WTC11 (cell line): Measurements from ENCODE around the gene DDAH2. TPM values are rescaled to one million over a fixed set of nuclear protein-coding genes. Genes with fewer than 3 reads are reported as not detected.
A peak's percentile ranks its signal among the peaks of the same experiment; 100 is the strongest.

Source experiments
- ATAC-seq: fragments of 200-7000 bp; cut with Tn5 transposase; 2 replicates; pipeline ENCODE4 v1.10.0; 2021; ENCODE audit warnings: mild to moderate bottlenecking, moderate library complexity
- CTCF ChIA-PET: fragments of 300-600 bp; sonication (Branson Sonifier 250); formaldehyde crosslinking; loops from one replicate; lab custom pipeline; 2021; ENCODE audit warnings: antibody characterized with exemption; lab: Charles Lee
- POLR2A ChIA-PET: fragments of 350-600 bp; sonication (Branson Sonifier 250); formaldehyde crosslinking; loops from one replicate; lab custom pipeline; 2021; ENCODE audit warnings: antibody characterized with exemption; lab: Charles Lee
- DNase-seq: peaks from one replicate; pipeline ENCODE4 v3.0.0; 2021; ENCODE audit warnings: low spot score
- H3K27ac Mint-ChIP-seq: 2 replicates; pipeline ENCODE4 v1.8.0; 2021; ENCODE audit warnings: mixed read lengths
- H3K27me3 Mint-ChIP-seq: 2 replicates; pipeline ENCODE4 v1.8.0; 2021; ENCODE audit warnings: low read depth, mild to moderate bottlenecking, moderate library complexity, mixed read lengths
- H3K36me3 Mint-ChIP-seq: 2 replicates; pipeline ENCODE4 v1.8.0; 2021; ENCODE audit warnings: mixed read lengths
- H3K4me1 Mint-ChIP-seq: 2 replicates; pipeline ENCODE4 v1.8.0; 2022; ENCODE audit warnings: mixed read lengths
- H3K4me3 Mint-ChIP-seq: 2 replicates; pipeline ENCODE4 v1.8.0; 2021; ENCODE audit warnings: mild to moderate bottlenecking, moderate library complexity, mixed read lengths
- H3K9me3 Mint-ChIP-seq: 2 replicates; pipeline ENCODE4 v1.8.0; 2021; ENCODE audit warnings: mixed read lengths
- ATF6 ChIP-seq: sonication (generic); formaldehyde crosslinking; IDR thresholded peaks from 2 replicates; pipeline ENCODE4 v1.8.1; 2023; ENCODE audit warnings: mild to moderate bottlenecking, missing genetic modification reagents
- E2F4 ChIP-seq: sonication (generic); formaldehyde crosslinking; IDR thresholded peaks from 2 replicates; pipeline ENCODE4 v1.8.1; 2022; ENCODE audit warnings: low read depth, mild to moderate bottlenecking, moderate library complexity, missing genetic modification reagents, borderline replicate concordance
- ELF4 ChIP-seq: sonication (generic); formaldehyde crosslinking; IDR thresholded peaks from 2 replicates; pipeline ENCODE4 v1.8.1; 2022; ENCODE audit warnings: low read depth, mild to moderate bottlenecking, moderate library complexity, missing genetic modification reagents
- GABPB1 ChIP-seq: sonication (generic); formaldehyde crosslinking; IDR thresholded peaks from 2 replicates; pipeline ENCODE4 v1.8.1; 2023; ENCODE audit warnings: mild to moderate bottlenecking, missing genetic modification reagents
- IRF2 ChIP-seq: sonication (generic); formaldehyde crosslinking; IDR thresholded peaks from 2 replicates; pipeline ENCODE4 v1.8.0; 2022; ENCODE audit warnings: low read depth, missing genetic modification reagents, borderline replicate concordance
- MXD4 ChIP-seq: fragments of 250-450 bp; sonication (Bioruptor Pico); IDR thresholded peaks from 2 replicates; pipeline ENCODE4 v1.8.0; 2021; ENCODE audit warnings: mild to moderate bottlenecking, moderate library complexity, borderline replicate concordance
- NR2C2 ChIP-seq: sonication (generic); formaldehyde crosslinking; IDR thresholded peaks from 2 replicates; pipeline ENCODE4 v1.8.0; 2022; ENCODE audit warnings: mild to moderate bottlenecking, missing genetic modification reagents
- PRRX2 ChIP-seq: fragments of 250-450 bp; sonication (Bioruptor Pico); IDR thresholded peaks from 2 replicates; pipeline ENCODE4 v1.8.0; 2021; ENCODE audit warnings: mild to moderate bottlenecking
- TEAD4 ChIP-seq: sonication (generic); formaldehyde crosslinking; IDR thresholded peaks from 2 replicates; pipeline ENCODE4 v1.8.0; 2022; ENCODE audit warnings: mild to moderate bottlenecking, missing genetic modification reagents
- USF1 ChIP-seq: sonication (generic); formaldehyde crosslinking; IDR thresholded peaks from 2 replicates; pipeline ENCODE4 v1.8.0; 2022; ENCODE audit warnings: mild to moderate bottlenecking, missing genetic modification reagents
- ZBTB43 ChIP-seq: sonication (generic); formaldehyde crosslinking; IDR thresholded peaks from 2 replicates; pipeline ENCODE4 v1.8.1; 2023; ENCODE audit warnings: mild to moderate bottlenecking, missing genetic modification reagents
- ZNF121 ChIP-seq: sonication (generic); formaldehyde crosslinking; IDR thresholded peaks from 2 replicates; pipeline ENCODE4 v1.8.0; 2023; ENCODE audit warnings: missing genetic modification reagents
- ZNF263 ChIP-seq: sonication (generic); formaldehyde crosslinking; IDR thresholded peaks from 2 replicates; pipeline ENCODE4 v1.8.1; 2022; ENCODE audit warnings: low read depth, mild to moderate bottlenecking, moderate library complexity, missing genetic modification reagents
- ZNF425 ChIP-seq: fragments of 250-450 bp; sonication (Bioruptor Pico); conservative IDR thresholded peaks from 2 replicates; pipeline ENCODE4 v1.9.0; 2021; ENCODE audit warnings: mild to moderate bottlenecking
- total RNA-seq: library from RNA; stranded (reverse); gene quantifications from 3 replicates; pipeline ENCODE4 v1.2.3, GENCODE V29; 2021

Gene DDAH2
- total RNA-seq, 1 experiment from 2014 or later: 67.3 TPM

GRCh38 chr6:31737991-31738979, 9.2 kb upstream of the DDAH2 start:
- Mint-ChIP-seq H3K4me3 (peak overlapping the region; percentile 93; the same call in 1 of the 2 replicates), H3K27ac (peak overlapping the region; percentile 61), H3K4me1 (peaks cover 41% of the 10 kb centered on the region), H3K27me3 (no peaks in the 10 kb centered on the region; the same call in 1 of the 2 replicates), H3K9me3 (no peaks in the 10 kb centered on the region), H3K36me3 (peaks cover 19% of the 10 kb centered on the region)
- ATAC-seq (no peak), DNase-seq (no peak)
- TF ChIP-seq GABPB1 (CRISPR knock-in tag) (peak; percentile 58; the same call in 1 of the 2 replicates), PRRX2 (CRISPR knock-in tag) (no peak), E2F4 (CRISPR knock-in tag) (no peak)
- ChIA-PET POLR2A (interaction anchor here (0.5 to 4.5 kb wide), 6 partner anchors 10 to 1172 kb away, joined by 3 to 32 read pairs (median 6); partner anchors contain the start of genes C6orf47, DDAH2 and HSPA1B), CTCF (interaction anchor here (0.6 to 7.1 kb wide), 26 partner anchors 9 to 187 kb away, joined by 3 to 62 read pairs (median 4); partner anchors contain the start of genes ABHD16A, BAG6, C6orf47 and DDAH2)

- H3K4me3 Mint-ChIP-seq: peak overlapping the region; percentile 93
- H3K27me3 Mint-ChIP-seq: no peaks in the 10 kb centered on the region; the same call in 1 of the 2 replicates
- peak overlapping the region; percentile 61 for H3K27ac Mint-ChIP-seq
- TF ChIP-seq ZNF425: no peak
- TF ChIP-seq ELF4 (CRISPR knock-in tag): no peak
- TF ChIP-seq MXD4: no peak
- TF ChIP-seq ZNF121: no peak
- TF ChIP-seq, all 79 proteins: peak for 0
- ChIA-PET POLR2A (interaction anchor here (0.7 to 4.5 kb wide), 4 partner anchors 9 to 90 kb away, joined by 3 to 32 read pairs (median 4); partner anchors contain the start of genes DDAH2 and HSPA1B), CTCF (interaction anchor here (0.7 to 7.1 kb wide), 19 partner anchors 8 to 215 kb away, joined by 3 to 62 read pairs (median 4); partner anchors contain the start of genes BAG6, C6orf47, DDAH2 and HSPA1A)
- Mint-ChIP-seq H3K36me3 (peaks cover 22% of the 10 kb centered on the region), H3K4me1 (peaks cover 41% of the 10 kb centered on the region), H3K9me3 (no peaks in the 10 kb centered on the region)
- DNase-seq (no peak), ATAC-seq (no peak)
Measured at GRCh38 chr6:31737315-31737990, 8.4 kb upstream of the DDAH2 start.

GRCh38 chr6:31736768-31737314, 7.7 kb upstream of the DDAH2 start:
- TF ChIP-seq ATF6: no peak
- no peak for TF ChIP-seq ZBTB43 (CRISPR knock-in tag)
- no peak for TF ChIP-seq USF1 (CRISPR knock-in tag)
- TF ChIP-seq TEAD4: no peak
- TF ChIP-seq NR2C2: no peak
- TF ChIP-seq ZNF263: no peak
- TF ChIP-seq ZNF121: no peak
- TF ChIP-seq IRF2 (CRISPR knock-in tag): no peak
- Mint-ChIP-seq H3K4me1 (peaks cover 41% of the 10 kb centered on the region), H3K36me3 (peaks cover 25% of the 10 kb centered on the region), H3K4me3 (peak overlapping the region; percentile 93), H3K27ac (peak overlapping the region; percentile 90), H3K27me3 (no peaks in the 10 kb centered on the region; the same call in 1 of the 2 replicates), H3K9me3 (no peaks in the 10 kb centered on the region)
- POLR2A ChIA-PET: interaction anchor here (1.0 to 2.5 kb wide), 5 partner anchors 16 to 91 kb away, joined by 3 to 7 read pairs (median 3); partner anchors contain the start of genes BAG6 and HSPA1B
- DNase-seq (no peak), ATAC-seq (no peak)
- CTCF ChIA-PET: interaction anchor here (0.7 to 7.1 kb wide), 14 partner anchors 8 to 216 kb away, joined by 3 to 62 read pairs (median 4); partner anchors contain the start of genes BAG6, C6orf47, DDAH2 and HSPA1B
